Measurements from ENCODE around the gene FBN3.

DNA sequence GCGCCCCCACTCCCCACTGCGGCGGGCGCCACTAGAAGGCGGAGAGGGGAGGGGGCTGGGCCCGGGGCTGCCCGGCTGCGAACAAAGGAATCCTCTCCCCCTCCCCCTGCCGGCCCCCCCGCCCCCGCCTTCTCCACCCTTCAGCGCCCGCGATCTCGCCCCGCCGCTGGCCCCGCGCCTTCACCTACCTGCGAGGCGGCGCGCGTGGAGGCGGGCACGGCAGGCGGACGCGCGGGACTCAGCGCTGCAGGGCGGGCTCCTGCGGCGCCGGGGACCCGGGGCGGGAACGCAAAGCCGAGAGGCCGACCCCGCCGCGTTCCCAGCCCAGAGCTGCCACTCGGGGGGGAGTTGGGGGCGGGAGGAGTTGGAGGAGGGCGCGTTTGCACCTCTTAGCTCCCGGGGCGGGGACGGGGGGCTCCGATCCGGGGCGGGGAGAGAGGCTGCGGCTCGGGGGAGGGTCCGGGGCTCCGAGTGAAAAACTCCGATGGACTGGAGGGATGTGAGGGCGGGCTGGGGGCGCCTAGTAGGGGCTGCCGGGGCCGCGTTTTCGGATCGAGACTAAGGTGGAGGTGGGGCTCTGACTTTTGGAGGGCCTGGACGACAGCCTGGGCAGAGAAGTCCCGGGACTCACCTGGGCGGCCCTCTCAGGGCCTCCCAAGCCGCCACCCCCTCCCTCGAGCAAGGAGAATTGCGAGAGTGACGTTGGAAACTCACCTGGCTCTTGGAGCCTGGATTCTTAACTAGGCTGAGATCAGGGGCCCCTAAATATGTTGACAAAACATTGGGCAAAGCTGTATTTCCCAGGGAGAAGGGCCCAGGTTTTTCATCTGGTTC, at the start of gene FBN3:
- TF ChIP-seq EZH2 (IDR thresholded peaks at IDR 0.05; ENCODE audit: low read length), result peak; percentile 72
- TF ChIP-seq, protein P1, sequence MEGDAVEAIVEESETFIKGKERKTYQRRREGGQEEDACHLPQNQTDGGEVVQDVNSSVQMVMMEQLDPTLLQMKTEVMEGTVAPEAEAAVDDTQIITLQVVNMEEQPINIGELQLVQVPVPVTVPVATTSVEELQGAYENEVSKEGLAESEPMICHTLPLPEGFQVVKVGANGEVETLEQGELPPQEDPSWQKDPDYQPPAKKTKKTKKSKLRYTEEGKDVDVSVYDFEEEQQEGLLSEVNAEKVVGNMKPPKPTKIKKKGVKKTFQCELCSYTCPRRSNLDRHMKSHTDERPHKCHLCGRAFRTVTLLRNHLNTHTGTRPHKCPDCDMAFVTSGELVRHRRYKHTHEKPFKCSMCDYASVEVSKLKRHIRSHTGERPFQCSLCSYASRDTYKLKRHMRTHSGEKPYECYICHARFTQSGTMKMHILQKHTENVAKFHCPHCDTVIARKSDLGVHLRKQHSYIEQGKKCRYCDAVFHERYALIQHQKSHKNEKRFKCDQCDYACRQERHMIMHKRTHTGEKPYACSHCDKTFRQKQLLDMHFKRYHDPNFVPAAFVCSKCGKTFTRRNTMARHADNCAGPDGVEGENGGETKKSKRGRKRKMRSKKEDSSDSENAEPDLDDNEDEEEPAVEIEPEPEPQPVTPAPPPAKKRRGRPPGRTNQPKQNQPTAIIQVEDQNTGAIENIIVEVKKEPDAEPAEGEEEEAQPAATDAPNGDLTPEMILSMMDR (optimal IDR thresholded peaks at IDR 0.05 in 1 of 3, IDR thresholded peaks at IDR 0.05 in 1 of 3, conservative IDR thresholded peaks at IDR 0.05 in 1 of 3; ENCODE audit: extremely low read depth in 1 of 3, insufficient read depth in 2 of 3, low read length in 3 of 3), result no peak

Data from keratinocyte (primary cell).